Stimulated activated CD4-positive, alpha-beta T cell treated with anti-CD3 and anti-CD28 coated beads, Interleukin-4, amount 100 ng/mL, for 48 hours (primary cell): ENCODE data around the gene WNK1.

Experiments used
- DNase-seq, 2 donors: peaks; one replicate each; pipeline ENCODE4 v3.0.0-alpha.2; 2020; ENCODE audit warnings: low read depth in 2 of 2

Gene WNK1

GRCh38 chr12:863285-863684 is 110.9 kb downstream of the WNK1 start:
- DNase-seq = no peak

- DNase-seq = no peak
Observed at GRCh38 chr12:865614-866013, 113.2 kb downstream of the WNK1 start.

- no peak for DNase-seq
Observed at GRCh38 chr12:867905-868304, 115.5 kb downstream of the WNK1 start.

- DNase-seq = no peak
Observed at GRCh38 chr12:868722-869121, 116.3 kb downstream of the WNK1 start.

- no peak for DNase-seq
Observed at GRCh38 chr12:870378-870777, 118.0 kb downstream of the WNK1 start.

- no peak for DNase-seq
Observed at GRCh38 chr12:873954-874353, 121.6 kb downstream of the WNK1 start.

- DNase-seq = no peak
Observed at GRCh38 chr12:879641-880040, 127.3 kb downstream of the WNK1 start.

GRCh38 chr12:880656-881055 is 128.3 kb downstream of the WNK1 start:
- no peak for DNase-seq

- DNase-seq = no peak
Observed at GRCh38 chr12:884746-885414, 132.5 kb downstream of the WNK1 start.

- DNase-seq = no peak
Observed at GRCh38 chr12:885701-886100, 133.3 kb downstream of the WNK1 start.

GRCh38 chr12:886206-886605 is 133.8 kb downstream of the WNK1 start:
- DNase-seq = no peak

- no peak for DNase-seq
Observed at GRCh38 chr12:894226-894625, 141.8 kb downstream of the WNK1 start.

- DNase-seq = no peak
Observed at GRCh38 chr12:896031-896430, 143.7 kb downstream of the WNK1 start.

- DNase-seq = no peak
Observed at GRCh38 chr12:897386-897785, 145.0 kb downstream of the WNK1 start.

GRCh38 chr12:902581-902980 is 150.2 kb downstream of the WNK1 start:
- no peak for DNase-seq

- DNase-seq = no peak
Observed at GRCh38 chr12:903055-903454, 150.7 kb downstream of the WNK1 start.

- DNase-seq = no peak
Observed at GRCh38 chr12:904010-904414, 151.6 kb downstream of the WNK1 start.

- DNase-seq = no peak
Observed at GRCh38 chr12:905261-906031, 153.1 kb downstream of the WNK1 start.

GRCh38 chr12:906062-906585 is 153.7 kb downstream of the WNK1 start:
- DNase-seq = no peak

- no peak for DNase-seq
Observed at GRCh38 chr12:907413-908185, 155.2 kb downstream of the WNK1 start.

- no peak for DNase-seq
Observed at GRCh38 chr12:909861-910260, 157.5 kb downstream of the WNK1 start.

GRCh38 chr12:910416-910815 is 158.0 kb downstream of the WNK1 start:
- no peak for DNase-seq
